Keratinocyte (primary cell): ENCODE measurements around the gene TUSC2. TPM values are rescaled to one million over a fixed set of nuclear protein-coding genes. Genes with fewer than 3 reads are reported as not detected.

ENCODE experiments used
- DNase-seq: peaks from one replicate; pipeline ENCODE4 v3.0.0-alpha.2; 2011; ENCODE audit warnings: low read depth, missing footprints, low spot score
- FAIRE-seq: peaks from 2 replicates; lab custom pipeline; 2011; peaks lifted over from hg19 to GRCh38; lab: Jason Lieb, UNC
- H2AFZ ChIP-seq: 2 replicates; pipeline ENCODE4 v1.6.0; 2012; ENCODE audit warnings: low read length, control low read depth, inconsistent platforms; ENCODE audit not compliant: control insufficient read depth
- H3K27ac ChIP-seq: 2 replicates; pipeline ENCODE4 v1.5.1; 2011; ENCODE audit warnings: low read length; ENCODE audit not compliant: control insufficient read depth, insufficient read depth
- H3K27me3 ChIP-seq: 3 replicates; pipeline ENCODE4 v1.6.0; 2011; ENCODE audit warnings: low read length; ENCODE audit not compliant: control insufficient read depth, insufficient read depth; ENCODE audit errors: extremely low read depth
- H3K36me3 ChIP-seq, 2 experiments: 2 replicates in 1 of 2; 3 replicates in 1 of 2; pipeline ENCODE4 v1.5.1; 2011; ENCODE audit warnings: low read length in 2 of 2, mild to moderate bottlenecking in 1 of 2; ENCODE audit not compliant: control insufficient read depth in 2 of 2, insufficient read depth in 2 of 2; ENCODE audit errors: extremely low read depth in 1 of 2
- H3K4me1 ChIP-seq: 3 replicates; pipeline ENCODE4 v1.5.1; 2011; ENCODE audit warnings: low read length; ENCODE audit not compliant: control insufficient read depth, insufficient read depth; ENCODE audit errors: extremely low read depth
- H3K4me2 ChIP-seq: 3 replicates; pipeline ENCODE4 v1.6.0; 2011; ENCODE audit warnings: low read depth, low read length; ENCODE audit not compliant: control insufficient read depth, insufficient read depth; ENCODE audit errors: extremely low read depth
- H3K4me3 ChIP-seq, 3 experiments: fragments of 200-600 bp in 1 of 3; sonication (generic) in 1 of 3; 2 replicates in 2 of 3; 3 replicates in 1 of 3; pipeline ENCODE4 v1.5.1; 2011 to 2016; ENCODE audit warnings: low read length in 3 of 3, mild to moderate bottlenecking in 3 of 3, control low read depth in 2 of 3, inconsistent platforms in 1 of 3, low read depth in 1 of 3, mixed read lengths in 1 of 3, mixed run types in 1 of 3, moderate library complexity in 1 of 3; ENCODE audit not compliant: control insufficient read depth in 2 of 3, insufficient read depth in 2 of 3; ENCODE audit errors: extremely low read depth in 1 of 3
- H3K79me2 ChIP-seq: 2 replicates; pipeline ENCODE4 v1.6.0; 2012; ENCODE audit warnings: low read length; ENCODE audit not compliant: control insufficient read depth, insufficient read depth
- H3K9ac ChIP-seq: 3 replicates; pipeline ENCODE4 v1.6.0; 2011; ENCODE audit warnings: low read length; ENCODE audit not compliant: control insufficient read depth, insufficient read depth; ENCODE audit errors: extremely low read depth
- H3K9me1 ChIP-seq: 3 replicates; pipeline ENCODE4 v1.6.0; 2011; ENCODE audit warnings: low read length; ENCODE audit not compliant: control insufficient read depth, insufficient read depth; ENCODE audit errors: extremely low read depth
- H3K9me3 ChIP-seq: 2 replicates; pipeline ENCODE4 v1.5.1; 2012; ENCODE audit warnings: low read depth, low read length; ENCODE audit not compliant: control insufficient read depth
- H4K20me1 ChIP-seq: 3 replicates; pipeline ENCODE4 v1.6.0; 2011; ENCODE audit warnings: low read length; ENCODE audit not compliant: control insufficient read depth, insufficient read depth; ENCODE audit errors: extremely low read depth
- EZH2 ChIP-seq: IDR thresholded peaks from one replicate; pipeline ENCODE4 v1.6.1; 2012; ENCODE audit warnings: inconsistent platforms, mild to moderate bottlenecking, low read length, moderate library complexity
- dilution Hi-C: fragments of 300-500 bp; cut with MboI; formaldehyde crosslinking; loops from one replicate; pipeline ENCODE4 v1.7.0; 2020; ENCODE audit warnings: low sequenced_read_pairs; ENCODE audit not compliant: extremely low pct_ligation_motif_present
- polyA plus RNA-seq, 5 experiments: library from polyadenylated mRNA; depleted of rRNA in 3 of 5; stranded (reverse) in 3 of 5; stranded (forward) in 1 of 5; unstranded in 1 of 5; fragments of >200 nt; gene quantifications; 1 replicate in 1 of 5; 2 replicates in 3 of 5; 3 replicates in 1 of 5; pipeline versions ENCODE4 v1.2.1 to v1.2.3, GENCODE V29; 2011 to 2012; ENCODE audit warnings: missing spikeins in 2 of 5, low read depth in 1 of 5, low replicate concordance in 1 of 5
- TF ChIP-seq, protein P1 (sequence below), 3 experiments: IDR thresholded peaks in 1 of 3; conservative IDR thresholded peaks in 1 of 3; optimal IDR thresholded peaks in 1 of 3; 2 replicates in 2 of 3; 3 replicates in 1 of 3; pipeline versions ENCODE3 to v1.5.1; 2011; ENCODE audit warnings: low read length in 3 of 3, mild to moderate bottlenecking in 3 of 3, moderate library complexity in 2 of 3, control low read depth in 1 of 3, inconsistent platforms in 1 of 3; ENCODE audit not compliant: insufficient read depth in 2 of 3; ENCODE audit errors: extremely low read depth in 1 of 3

TUSC2 gene
- polyA plus RNA-seq, 1 donor (not counting 4 experiments of a cell fraction or from before 2014, with no cell fraction given), result 30.5 TPM

GRCh38 chr3:50293079-50293801 is 34.8 kb downstream of the TUSC2 start:
- Histone ChIP-seq H3K4me2 (peak overlapping the region; percentile 87), H3K9me3 (no peaks in the 10 kb centered on the region), H3K4me1 (peaks cover 15% of the 10 kb centered on the region), H3K9ac (peak overlapping the region; percentile 75), H3K36me3 (peaks cover 21 to 29% of the 10 kb centered on the region in 2 experiments), H3K27ac (peak overlapping the region; percentile 95), H4K20me1 (no peaks in the 10 kb centered on the region), H3K4me3 (peak overlapping the region in 2 of 3 experiments; percentile 37 to 98), H3K79me2 (peaks cover 30% of the 10 kb centered on the region), H3K27me3 (no peaks in the 10 kb centered on the region), H3K9me1 (peaks cover 2% of the 10 kb centered on the region), H2AFZ (peak overlapping the region; percentile 89)
- no peak for FAIRE-seq
- dilution Hi-C loops, result no loop called here
- no peak for DNase-seq
- TF ChIP-seq EZH2, result no peak
- TF ChIP-seq, protein P1, sequence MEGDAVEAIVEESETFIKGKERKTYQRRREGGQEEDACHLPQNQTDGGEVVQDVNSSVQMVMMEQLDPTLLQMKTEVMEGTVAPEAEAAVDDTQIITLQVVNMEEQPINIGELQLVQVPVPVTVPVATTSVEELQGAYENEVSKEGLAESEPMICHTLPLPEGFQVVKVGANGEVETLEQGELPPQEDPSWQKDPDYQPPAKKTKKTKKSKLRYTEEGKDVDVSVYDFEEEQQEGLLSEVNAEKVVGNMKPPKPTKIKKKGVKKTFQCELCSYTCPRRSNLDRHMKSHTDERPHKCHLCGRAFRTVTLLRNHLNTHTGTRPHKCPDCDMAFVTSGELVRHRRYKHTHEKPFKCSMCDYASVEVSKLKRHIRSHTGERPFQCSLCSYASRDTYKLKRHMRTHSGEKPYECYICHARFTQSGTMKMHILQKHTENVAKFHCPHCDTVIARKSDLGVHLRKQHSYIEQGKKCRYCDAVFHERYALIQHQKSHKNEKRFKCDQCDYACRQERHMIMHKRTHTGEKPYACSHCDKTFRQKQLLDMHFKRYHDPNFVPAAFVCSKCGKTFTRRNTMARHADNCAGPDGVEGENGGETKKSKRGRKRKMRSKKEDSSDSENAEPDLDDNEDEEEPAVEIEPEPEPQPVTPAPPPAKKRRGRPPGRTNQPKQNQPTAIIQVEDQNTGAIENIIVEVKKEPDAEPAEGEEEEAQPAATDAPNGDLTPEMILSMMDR (optimal IDR thresholded peaks at IDR 0.05 in 1 of 3, IDR thresholded peaks at IDR 0.05 in 1 of 3, conservative IDR thresholded peaks at IDR 0.05 in 1 of 3; ENCODE audit: extremely low read depth in 1 of 3, insufficient read depth in 2 of 3, low read length in 3 of 3), result no peak

GRCh38 chr3:50292159-50293078 is 35.6 kb downstream of the TUSC2 start, which contains the start of gene IFRD2:
Gene IFRD2 (minus strand): TSS chr3:50292429. CDS start chr3:50292274, 155 bp downstream.
- H3K9me1 ChIP-seq, result no peaks in the 10 kb centered on the region
- H3K9ac ChIP-seq, result peak within 1 kb of the TSS; percentile 99
- peaks cover 29% of the 10 kb centered on the region for H3K79me2 ChIP-seq
- peaks cover 12% of the 10 kb centered on the region for H3K4me1 ChIP-seq
- dilution Hi-C loops, result no loop called here
- H4K20me1 ChIP-seq, result no peaks in the 10 kb centered on the region
- FAIRE-seq (peak; percentile 86), DNase-seq (no peak)
- peak within 1 kb of the TSS; percentile 79 to 98 (median 82) for H3K4me3 ChIP-seq
- peak within 1 kb of the TSS; percentile 89 for H2AFZ ChIP-seq
- H3K4me2 ChIP-seq, result peak within 1 kb of the TSS; percentile 94
- H3K9me3 ChIP-seq, result no peaks in the 10 kb centered on the region
- TF ChIP-seq, protein P1 (optimal IDR thresholded peaks at IDR 0.05 in 1 of 3, IDR thresholded peaks at IDR 0.05 in 1 of 3, conservative IDR thresholded peaks at IDR 0.05 in 1 of 3; ENCODE audit: extremely low read depth in 1 of 3, insufficient read depth in 2 of 3, low read length in 3 of 3), result no peak
- TF ChIP-seq EZH2, result no peak
- peak within 1 kb of the TSS; percentile 95 for H3K27ac ChIP-seq
- H3K36me3 ChIP-seq, result peaks cover 29 to 37% of the 10 kb centered on the region in 2 experiments
- H3K27me3 ChIP-seq, result no peaks in the 10 kb centered on the region
